HepG2 (cell line): Measurements from ENCODE around the gene ESR2. TPM values are rescaled to one million over a fixed set of nuclear protein-coding genes. Genes with fewer than 3 reads are reported as not detected.

Experiments used
- ATAC-seq: fragments of 200-7000 bp; cut with Tn5 transposase; 3 replicates; pipeline ENCODE4 v1.9.1; 2020; ENCODE audit warnings: mild to moderate bottlenecking, moderate library complexity
- BruUV-seq: library from RNA; stranded (reverse); fragments of 400-500 nt; replicated peaks from 2 replicates; lab custom pipeline; 2021; lab: Mats Ljungman, UMichigan
- CTCF ChIA-PET: fragments of 300-600 bp; formaldehyde crosslinking; extraction: SDS; loops from one replicate; lab custom pipeline; 2021; ENCODE audit warnings: low total read pairs, inconsistent platforms, low intra/inter-chr PET ratio; lab: Yijun Ruan, JAX
- POLR2A ChIA-PET: fragments of 350-600 bp; sonication (Branson Sonifier 250); formaldehyde crosslinking; loops from one replicate; lab custom pipeline; 2020; ENCODE audit warnings: antibody characterized with exemption, inconsistent platforms; lab: Yijun Ruan, JAX
- DNase-seq: peaks from one replicate; pipeline ENCODE4 v3.0.0-alpha.2; 2015; ENCODE audit warnings: low spot score
- FAIRE-seq: peaks from 3 replicates; lab custom pipeline; 2011; peaks lifted over from hg19 to GRCh38; lab: Jason Lieb, UNC
- H2AFZ ChIP-seq: one replicate; pipeline ENCODE4 v1.6.1; 2011; ENCODE audit warnings: low read length, inconsistent platforms
- H3K27ac ChIP-seq: fragments of 300-600 bp; 3 replicates; pipeline ENCODE4 v1.8.0; 2011; ENCODE audit warnings: mixed run types, mild to moderate bottlenecking, mixed read lengths, low read length, inconsistent platforms; ENCODE audit not compliant: insufficient read depth; ENCODE audit errors: extremely low read length
- H3K27me3 ChIP-seq, 2 experiments: fragments of 200-600 bp in 1 of 2; 2 replicates in 1 of 2; 3 replicates in 1 of 2; pipeline versions ENCODE4 v1.6.0 to v1.8.0; 2011; ENCODE audit warnings: low read length in 2 of 2, mild to moderate bottlenecking in 2 of 2, moderate library complexity in 2 of 2, inconsistent platforms in 1 of 2; ENCODE audit not compliant: insufficient read depth in 2 of 2, control insufficient read depth in 1 of 2
- H3K36me3 ChIP-seq, 2 experiments: fragments of 200-600 bp in 1 of 2; replicated peaks in 1 of 2; 2 replicates in 1 of 2; 3 replicates in 1 of 2; pipeline versions ENCODE4 v1.5.1 to v1.8.0; 2011; ENCODE audit warnings: low read length in 2 of 2, inconsistent platforms in 1 of 2; ENCODE audit not compliant: insufficient read depth in 2 of 2, control insufficient read depth in 1 of 2
- H3K4me1 ChIP-seq: 2 replicates; pipeline ENCODE4 v1.5.1; 2012; ENCODE audit warnings: low read length, inconsistent platforms; ENCODE audit not compliant: insufficient read depth
- H3K4me2 ChIP-seq: 2 replicates; pipeline ENCODE4 v1.6.0; 2011; ENCODE audit warnings: low read depth, low read length, inconsistent platforms
- H3K4me3 ChIP-seq, 3 experiments: fragments of 200-600 bp in 1 of 3; sonication (generic), shearing (Covaris generic) in 1 of 3; replicated peaks in 1 of 3; 2 replicates each; pipeline ENCODE4 v1.5.1; 2011 to 2016; ENCODE audit warnings: low read length in 3 of 3, inconsistent platforms in 2 of 3, low read depth in 2 of 3, mild to moderate bottlenecking in 2 of 3, control low read depth in 1 of 3, mixed read lengths in 1 of 3; ENCODE audit not compliant: insufficient read depth in 1 of 3
- H3K79me2 ChIP-seq: one replicate; pipeline ENCODE4 v1.6.1; 2011; ENCODE audit warnings: low read length, inconsistent platforms; ENCODE audit not compliant: insufficient read depth
- H3K9ac ChIP-seq: 2 replicates; pipeline ENCODE4 v1.6.0; 2011; ENCODE audit warnings: mild to moderate bottlenecking, low read depth, low read length, inconsistent platforms; ENCODE audit not compliant: insufficient read depth
- H3K9me3 ChIP-seq: 2 replicates; pipeline ENCODE4 v1.5.1; 2012; ENCODE audit warnings: mild to moderate bottlenecking, low read length
- H4K20me1 ChIP-seq: 2 replicates; pipeline ENCODE4 v1.6.0; 2011; ENCODE audit warnings: inconsistent platforms, mild to moderate bottlenecking, low read length, moderate library complexity; ENCODE audit not compliant: insufficient read depth
- GABPB1 ChIP-seq: IDR thresholded peaks from 2 replicates; pipeline ENCODE4 v1.6.1; 2016; ENCODE audit warnings: mild to moderate bottlenecking, missing genetic modification reagents, moderate library complexity, missing compliant biosample characterization
- MBNL3 ChIP-seq: fragments of 250-450 bp; sonication (Bioruptor Pico); conservative IDR thresholded peaks from 2 replicates; pipeline ENCODE4 v1.8.0; 2022; ENCODE audit warnings: mild to moderate bottlenecking, inconsistent platforms
- NBN ChIP-seq: fragments of 450-650 bp; conservative IDR thresholded peaks from 2 replicates; pipeline ENCODE4 v1.6.1; 2017
- TBP ChIP-seq: sonication (generic); formaldehyde crosslinking; IDR thresholded peaks from 2 replicates; pipeline ENCODE4 v1.5.0; 2020; ENCODE audit warnings: missing genetic modification reagents
- U2AF1 ChIP-seq: fragments of 200-400 bp; formaldehyde crosslinking; optimal IDR thresholded peaks from 2 replicates; pipeline ENCODE3; 2017; ENCODE audit warnings: mild to moderate bottlenecking, low read depth, low read length
- WIZ ChIP-seq: sonication (generic); formaldehyde crosslinking; IDR thresholded peaks from 2 replicates; pipeline ENCODE4 v1.5.1; 2020; ENCODE audit warnings: mild to moderate bottlenecking, missing genetic modification reagents
- ZNF292 ChIP-seq: sonication (generic); formaldehyde crosslinking; IDR thresholded peaks from 2 replicates; pipeline ENCODE4 v1.8.1; 2022; ENCODE audit warnings: mild to moderate bottlenecking, low read depth, missing genetic modification reagents, borderline replicate concordance
- ZNF570 ChIP-seq: sonication (generic); formaldehyde crosslinking; IDR thresholded peaks from 2 replicates; pipeline ENCODE4 v1.4.0; 2020; ENCODE audit warnings: mild to moderate bottlenecking, missing genetic modification reagents, borderline replicate concordance
- ZSCAN30 ChIP-seq: sonication (generic); formaldehyde crosslinking; IDR thresholded peaks from 2 replicates; pipeline ENCODE4 v1.5.0; 2020; ENCODE audit warnings: mild to moderate bottlenecking, missing genetic modification reagents
- WGBS: methylation state at CpG from one replicate; pipeline ENCODE4 v1.1.6; 2017; ENCODE audit warnings: low lambda C conversion rate; 5-methylcytosine and 5-hydroxymethylcytosine counted together
- in situ Hi-C: cut with HindIII; loops from 2 replicates; pipeline ENCODE4 v1.10.0; 2017; ENCODE audit warnings: low pct_unique_long_range_greater_than_20kb; ENCODE audit not compliant: extremely low pct_ligation_motif_present
- intact Hi-C: fragments of 100-400 bp; cut with micrococcal nuclease; formaldehyde crosslinking; loops from one replicate; pipeline ENCODE4 v1.10.0; 2022; ENCODE audit not compliant: unreplicated experiment
- polyA plus RNA-seq, 8 experiments: library from polyadenylated mRNA; depleted of rRNA in 3 of 8; stranded (reverse) in 7 of 8; unstranded in 1 of 8; fragments of >200 nt; fragmentation: Illumina TruSeq in 4 of 8; extraction: Trizol in 4 of 8; gene quantifications; 2 replicates each; pipeline versions ENCODE4 v1.2.1 to v1.2.3, GENCODE V29; 2011 to 2016; ENCODE audit warnings: low read depth in 4 of 8, missing spikeins in 1 of 8, mixed read lengths in 1 of 8; ENCODE audit not compliant: insufficient read depth in 1 of 8
- total RNA-seq, 5 experiments: library from RNA; depleted of rRNA; stranded (reverse); fragments of >200 nt; fragmentation: Illumina TruSeq; extraction: Trizol; gene quantifications; 2 replicates each; pipeline ENCODE4 v1.2.3, GENCODE V29; 2016; ENCODE audit warnings: low read depth in 1 of 5
- TF ChIP-seq, protein P1 (sequence below), 2 experiments: IDR thresholded peaks; 2 replicates each; pipeline ENCODE4 v1.6.1; 2011 to 2012; ENCODE audit warnings: low read length in 2 of 2, borderline replicate concordance in 1 of 2, low read depth in 1 of 2, mild to moderate bottlenecking in 1 of 2, moderate library complexity in 1 of 2
- TF ChIP-seq, protein P2 (sequence below): sonication (generic); formaldehyde crosslinking; IDR thresholded peaks from 2 replicates; pipeline ENCODE4 v1.5.0; 2020; ENCODE audit warnings: mild to moderate bottlenecking, low read depth, missing genetic modification reagents, borderline replicate concordance
- TF ChIP-seq, protein P3 (sequence below): sonication (generic); formaldehyde crosslinking; IDR thresholded peaks from 2 replicates; pipeline ENCODE4 v1.4.0; 2020; ENCODE audit warnings: missing genetic modification reagents, borderline replicate concordance
- TF ChIP-seq, protein P4 (sequence below): sonication (generic); formaldehyde crosslinking; IDR thresholded peaks from 2 replicates; pipeline ENCODE4 v1.5.0; 2020; ENCODE audit warnings: missing genetic modification reagents

ESR2 gene
- total and polyA plus RNA-seq, 2 of the 13 experiments (the other 11 are each of a cell fraction or from before 2014, with no cell fraction given), result 0.01 to 0.04 TPM

- in situ Hi-C loops, result no loop called here
- intact Hi-C loops, result no loop called here
- TF ChIP-seq ZSCAN30, result no peak
- TF ChIP-seq, protein P1, sequence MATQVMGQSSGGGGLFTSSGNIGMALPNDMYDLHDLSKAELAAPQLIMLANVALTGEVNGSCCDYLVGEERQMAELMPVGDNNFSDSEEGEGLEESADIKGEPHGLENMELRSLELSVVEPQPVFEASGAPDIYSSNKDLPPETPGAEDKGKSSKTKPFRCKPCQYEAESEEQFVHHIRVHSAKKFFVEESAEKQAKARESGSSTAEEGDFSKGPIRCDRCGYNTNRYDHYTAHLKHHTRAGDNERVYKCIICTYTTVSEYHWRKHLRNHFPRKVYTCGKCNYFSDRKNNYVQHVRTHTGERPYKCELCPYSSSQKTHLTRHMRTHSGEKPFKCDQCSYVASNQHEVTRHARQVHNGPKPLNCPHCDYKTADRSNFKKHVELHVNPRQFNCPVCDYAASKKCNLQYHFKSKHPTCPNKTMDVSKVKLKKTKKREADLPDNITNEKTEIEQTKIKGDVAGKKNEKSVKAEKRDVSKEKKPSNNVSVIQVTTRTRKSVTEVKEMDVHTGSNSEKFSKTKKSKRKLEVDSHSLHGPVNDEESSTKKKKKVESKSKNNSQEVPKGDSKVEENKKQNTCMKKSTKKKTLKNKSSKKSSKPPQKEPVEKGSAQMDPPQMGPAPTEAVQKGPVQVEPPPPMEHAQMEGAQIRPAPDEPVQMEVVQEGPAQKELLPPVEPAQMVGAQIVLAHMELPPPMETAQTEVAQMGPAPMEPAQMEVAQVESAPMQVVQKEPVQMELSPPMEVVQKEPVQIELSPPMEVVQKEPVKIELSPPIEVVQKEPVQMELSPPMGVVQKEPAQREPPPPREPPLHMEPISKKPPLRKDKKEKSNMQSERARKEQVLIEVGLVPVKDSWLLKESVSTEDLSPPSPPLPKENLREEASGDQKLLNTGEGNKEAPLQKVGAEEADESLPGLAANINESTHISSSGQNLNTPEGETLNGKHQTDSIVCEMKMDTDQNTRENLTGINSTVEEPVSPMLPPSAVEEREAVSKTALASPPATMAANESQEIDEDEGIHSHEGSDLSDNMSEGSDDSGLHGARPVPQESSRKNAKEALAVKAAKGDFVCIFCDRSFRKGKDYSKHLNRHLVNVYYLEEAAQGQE (IDR thresholded peaks at IDR 0.05; ENCODE audit: borderline replicate concordance in 1 of 2, low read depth in 1 of 2, low read length in 2 of 2), result no peak
- TF ChIP-seq, protein P2, sequence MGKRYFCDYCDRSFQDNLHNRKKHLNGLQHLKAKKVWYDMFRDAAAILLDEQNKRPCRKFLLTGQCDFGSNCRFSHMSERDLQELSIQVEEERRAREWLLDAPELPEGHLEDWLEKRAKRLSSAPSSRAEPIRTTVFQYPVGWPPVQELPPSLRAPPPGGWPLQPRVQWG (CRISPR knock-in tag), result no peak
- TF ChIP-seq WIZ, result no peak
- TF ChIP-seq GABPB1 (CRISPR knock-in tag), result no peak
- TF ChIP-seq NBN, result no peak
- TF ChIP-seq MBNL3 (CRISPR knock-in tag), result no peak
- no peak for TF ChIP-seq ZNF292 (CRISPR knock-in tag)
- TF ChIP-seq, protein P3, sequence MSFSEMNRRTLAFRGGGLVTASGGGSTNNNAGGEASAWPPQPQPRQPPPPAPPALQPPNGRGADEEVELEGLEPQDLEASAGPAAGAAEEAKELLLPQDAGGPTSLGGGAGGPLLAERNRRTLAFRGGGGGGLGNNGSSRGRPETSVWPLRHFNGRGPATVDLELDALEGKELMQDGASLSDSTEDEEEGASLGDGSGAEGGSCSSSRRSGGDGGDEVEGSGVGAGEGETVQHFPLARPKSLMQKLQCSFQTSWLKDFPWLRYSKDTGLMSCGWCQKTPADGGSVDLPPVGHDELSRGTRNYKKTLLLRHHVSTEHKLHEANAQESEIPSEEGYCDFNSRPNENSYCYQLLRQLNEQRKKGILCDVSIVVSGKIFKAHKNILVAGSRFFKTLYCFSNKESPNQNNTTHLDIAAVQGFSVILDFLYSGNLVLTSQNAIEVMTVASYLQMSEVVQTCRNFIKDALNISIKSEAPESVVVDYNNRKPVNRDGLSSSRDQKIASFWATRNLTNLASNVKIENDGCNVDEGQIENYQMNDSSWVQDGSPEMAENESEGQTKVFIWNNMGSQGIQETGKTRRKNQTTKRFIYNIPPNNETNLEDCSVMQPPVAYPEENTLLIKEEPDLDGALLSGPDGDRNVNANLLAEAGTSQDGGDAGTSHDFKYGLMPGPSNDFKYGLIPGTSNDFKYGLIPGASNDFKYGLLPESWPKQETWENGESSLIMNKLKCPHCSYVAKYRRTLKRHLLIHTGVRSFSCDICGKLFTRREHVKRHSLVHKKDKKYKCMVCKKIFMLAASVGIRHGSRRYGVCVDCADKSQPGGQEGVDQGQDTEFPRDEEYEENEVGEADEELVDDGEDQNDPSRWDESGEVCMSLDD (CRISPR knock-in tag), result no peak
- no peak for TF ChIP-seq TBP (CRISPR knock-in tag)
- TF ChIP-seq ZNF570 (CRISPR knock-in tag), result no peak
- no peak for TF ChIP-seq U2AF1
- TF ChIP-seq, protein P4, sequence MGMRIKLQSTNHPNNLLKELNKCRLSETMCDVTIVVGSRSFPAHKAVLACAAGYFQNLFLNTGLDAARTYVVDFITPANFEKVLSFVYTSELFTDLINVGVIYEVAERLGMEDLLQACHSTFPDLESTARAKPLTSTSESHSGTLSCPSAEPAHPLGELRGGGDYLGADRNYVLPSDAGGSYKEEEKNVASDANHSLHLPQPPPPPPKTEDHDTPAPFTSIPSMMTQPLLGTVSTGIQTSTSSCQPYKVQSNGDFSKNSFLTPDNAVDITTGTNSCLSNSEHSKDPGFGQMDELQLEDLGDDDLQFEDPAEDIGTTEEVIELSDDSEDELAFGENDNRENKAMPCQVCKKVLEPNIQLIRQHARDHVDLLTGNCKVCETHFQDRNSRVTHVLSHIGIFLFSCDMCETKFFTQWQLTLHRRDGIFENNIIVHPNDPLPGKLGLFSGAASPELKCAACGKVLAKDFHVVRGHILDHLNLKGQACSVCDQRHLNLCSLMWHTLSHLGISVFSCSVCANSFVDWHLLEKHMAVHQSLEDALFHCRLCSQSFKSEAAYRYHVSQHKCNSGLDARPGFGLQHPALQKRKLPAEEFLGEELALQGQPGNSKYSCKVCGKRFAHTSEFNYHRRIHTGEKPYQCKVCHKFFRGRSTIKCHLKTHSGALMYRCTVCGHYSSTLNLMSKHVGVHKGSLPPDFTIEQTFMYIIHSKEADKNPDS (CRISPR knock-in tag), result no peak
Observed at GRCh38 chr14:64203366-64204006, 90.7 kb downstream of the ESR2 start.

More at GRCh38 chr14:64203366-64204006, 90.7 kb downstream of the ESR2 start:
- Histone ChIP-seq H3K36me3 (no peaks in the 10 kb centered on the region), H2AFZ (no peak overlapping the region), H3K27me3 (no peaks in the 10 kb centered on the region), H3K27ac (no peak overlapping the region), H3K79me2 (no peaks in the 10 kb centered on the region), H3K4me2 (no peak overlapping the region), H3K9ac (no peak overlapping the region), H3K4me1 (no peaks in the 10 kb centered on the region), H3K4me3 (no peak overlapping the region), H4K20me1 (no peaks in the 10 kb centered on the region), H3K9me3 (no peaks in the 10 kb centered on the region)
- 92% methylated on average over 4 of the region's 4 CpGs for WGBS
- no TSS peak for BruUV-seq
- DNase-seq (no peak), FAIRE-seq (no peak), ATAC-seq (no peak)
- POLR2A ChIA-PET, result no interaction called here
- CTCF ChIA-PET, result no interaction called here
